ENCODE measurements around the gene OR9I1.

DNA sequence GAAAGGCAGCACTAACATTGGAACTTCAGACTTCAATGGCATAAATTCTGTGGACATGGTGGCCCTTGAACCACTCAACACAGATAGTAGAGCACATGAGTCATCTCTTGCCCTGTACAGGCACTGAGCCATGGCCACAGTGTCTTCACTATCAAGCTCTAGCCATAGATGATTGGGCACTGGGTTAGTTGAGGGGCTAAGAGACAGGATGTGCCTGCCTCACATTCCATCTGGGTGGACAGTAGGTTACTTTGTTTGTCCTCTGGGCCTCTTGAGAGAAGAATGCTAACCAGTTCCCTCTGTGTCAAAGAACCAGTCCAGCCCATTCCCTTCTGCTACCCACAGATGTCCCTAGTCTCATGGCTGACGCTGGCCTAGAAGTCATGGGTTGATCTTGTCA, 54.7 kb downstream of the OR9I1 start:
- TF ChIP-seq, protein P1, sequence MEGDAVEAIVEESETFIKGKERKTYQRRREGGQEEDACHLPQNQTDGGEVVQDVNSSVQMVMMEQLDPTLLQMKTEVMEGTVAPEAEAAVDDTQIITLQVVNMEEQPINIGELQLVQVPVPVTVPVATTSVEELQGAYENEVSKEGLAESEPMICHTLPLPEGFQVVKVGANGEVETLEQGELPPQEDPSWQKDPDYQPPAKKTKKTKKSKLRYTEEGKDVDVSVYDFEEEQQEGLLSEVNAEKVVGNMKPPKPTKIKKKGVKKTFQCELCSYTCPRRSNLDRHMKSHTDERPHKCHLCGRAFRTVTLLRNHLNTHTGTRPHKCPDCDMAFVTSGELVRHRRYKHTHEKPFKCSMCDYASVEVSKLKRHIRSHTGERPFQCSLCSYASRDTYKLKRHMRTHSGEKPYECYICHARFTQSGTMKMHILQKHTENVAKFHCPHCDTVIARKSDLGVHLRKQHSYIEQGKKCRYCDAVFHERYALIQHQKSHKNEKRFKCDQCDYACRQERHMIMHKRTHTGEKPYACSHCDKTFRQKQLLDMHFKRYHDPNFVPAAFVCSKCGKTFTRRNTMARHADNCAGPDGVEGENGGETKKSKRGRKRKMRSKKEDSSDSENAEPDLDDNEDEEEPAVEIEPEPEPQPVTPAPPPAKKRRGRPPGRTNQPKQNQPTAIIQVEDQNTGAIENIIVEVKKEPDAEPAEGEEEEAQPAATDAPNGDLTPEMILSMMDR (conservative IDR thresholded peaks at IDR 0.05; ENCODE audit: low read depth, low read length) = no peak
- no peak for TF ChIP-seq RAD21 (IDR thresholded peaks at IDR 0.05; ENCODE audit: low read length)
- TF ChIP-seq POLR2A (IDR thresholded peaks at IDR 0.05; ENCODE audit: low read depth, low read length) = no peak
- TF ChIP-seq MAFK (IDR thresholded peaks at IDR 0.05; ENCODE audit: low read depth, low read length) = no peak
- TF ChIP-seq RFX5 (IDR thresholded peaks at IDR 0.05; ENCODE audit: low read depth, low read length) = no peak
- TF ChIP-seq BHLHE40 (IDR thresholded peaks at IDR 0.05; ENCODE audit: low read depth, low read length) = no peak
- no peak for TF ChIP-seq MXI1 (IDR thresholded peaks at IDR 0.05; ENCODE audit: borderline replicate concordance, low read depth, low read length)
- TF ChIP-seq CEBPB (IDR thresholded peaks at IDR 0.05; ENCODE audit: low read depth, low read length) = no peak
- TF ChIP-seq, protein P2, sequence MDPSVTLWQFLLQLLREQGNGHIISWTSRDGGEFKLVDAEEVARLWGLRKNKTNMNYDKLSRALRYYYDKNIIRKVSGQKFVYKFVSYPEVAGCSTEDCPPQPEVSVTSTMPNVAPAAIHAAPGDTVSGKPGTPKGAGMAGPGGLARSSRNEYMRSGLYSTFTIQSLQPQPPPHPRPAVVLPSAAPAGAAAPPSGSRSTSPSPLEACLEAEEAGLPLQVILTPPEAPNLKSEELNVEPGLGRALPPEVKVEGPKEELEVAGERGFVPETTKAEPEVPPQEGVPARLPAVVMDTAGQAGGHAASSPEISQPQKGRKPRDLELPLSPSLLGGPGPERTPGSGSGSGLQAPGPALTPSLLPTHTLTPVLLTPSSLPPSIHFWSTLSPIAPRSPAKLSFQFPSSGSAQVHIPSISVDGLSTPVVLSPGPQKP (IDR thresholded peaks at IDR 0.05; ENCODE audit: borderline replicate concordance, low read depth, low read length) = no peak
- TF ChIP-seq RCOR1 (IDR thresholded peaks at IDR 0.05; ENCODE audit: insufficient replicate concordance, low read length) = no peak
- no peak for TF ChIP-seq FOS (IDR thresholded peaks at IDR 0.05; ENCODE audit: low read depth, low read length)
- no peak for TF ChIP-seq SMC3 (IDR thresholded peaks at IDR 0.05; ENCODE audit: low read depth, low read length)
- TF ChIP-seq USF2 (IDR thresholded peaks at IDR 0.05; ENCODE audit: low read depth, low read length) = no peak
- TF ChIP-seq MAZ (IDR thresholded peaks at IDR 0.05; ENCODE audit: borderline replicate concordance, low read depth, low read length) = no peak

Data from IMR-90 (cell line).